Neutrophil (primary cell): ENCODE measurements around the gene KCNJ12.

Experiments used
- H3K27ac ChIP-seq: fragments of 200-600 bp; sonication (generic); 2 replicates; pipeline ENCODE4 v1.5.1; 2016; ENCODE audit warnings: mild to moderate bottlenecking, moderate library complexity
- H3K27me3 ChIP-seq: fragments of 200-600 bp; sonication (generic); 2 replicates; pipeline ENCODE4 v1.6.0; 2016; ENCODE audit warnings: mild to moderate bottlenecking
- H3K36me3 ChIP-seq: fragments of 200-600 bp; sonication (generic); 2 replicates; pipeline ENCODE4 v1.5.1; 2017
- H3K4me1 ChIP-seq, 2 experiments: fragments of 200-600 bp in 1 of 2; sonication (generic) in 1 of 2; 1 replicate in 1 of 2; 2 replicates in 1 of 2; pipeline versions ENCODE4 v1.5.1 to v1.6.1; 2013 to 2016; ENCODE audit warnings: low read depth in 1 of 2, low read length in 1 of 2, mild to moderate bottlenecking in 1 of 2, moderate library complexity in 1 of 2; ENCODE audit not compliant: control insufficient read depth in 1 of 2, insufficient read depth in 1 of 2
- H3K4me3 ChIP-seq, 2 experiments: fragments of 200-600 bp in 1 of 2; sonication (generic) in 1 of 2; 1 replicate in 1 of 2; 2 replicates in 1 of 2; pipeline ENCODE4 v1.5.1; 2013 to 2016; ENCODE audit warnings: low read depth in 1 of 2, low read length in 1 of 2, mild to moderate bottlenecking in 1 of 2, moderate library complexity in 1 of 2
- H3K9me3 ChIP-seq: fragments of 200-600 bp; sonication (generic); 2 replicates; pipeline ENCODE4 v1.5.1; 2016
- CTCF ChIP-seq: fragments of 200-600 bp; sonication (generic); IDR thresholded peaks from 2 replicates; pipeline ENCODE4 v1.5.1; 2016; ENCODE audit warnings: antibody characterized with exemption

The KCNJ12 gene

GRCh38 chr17:21388066-21388465 lies 11.9 kb downstream of the KCNJ12 start:
- H3K4me3 ChIP-seq = no peak overlapping the region
- no peak overlapping the region for H3K27ac ChIP-seq
- H3K27me3 ChIP-seq = no peaks in the 10 kb centered on the region
- TF ChIP-seq CTCF = no peak
- H3K36me3 ChIP-seq = no peaks in the 10 kb centered on the region
- H3K9me3 ChIP-seq = no peaks in the 10 kb centered on the region
- no peaks in the 10 kb centered on the region for H3K4me1 ChIP-seq

DNA sequence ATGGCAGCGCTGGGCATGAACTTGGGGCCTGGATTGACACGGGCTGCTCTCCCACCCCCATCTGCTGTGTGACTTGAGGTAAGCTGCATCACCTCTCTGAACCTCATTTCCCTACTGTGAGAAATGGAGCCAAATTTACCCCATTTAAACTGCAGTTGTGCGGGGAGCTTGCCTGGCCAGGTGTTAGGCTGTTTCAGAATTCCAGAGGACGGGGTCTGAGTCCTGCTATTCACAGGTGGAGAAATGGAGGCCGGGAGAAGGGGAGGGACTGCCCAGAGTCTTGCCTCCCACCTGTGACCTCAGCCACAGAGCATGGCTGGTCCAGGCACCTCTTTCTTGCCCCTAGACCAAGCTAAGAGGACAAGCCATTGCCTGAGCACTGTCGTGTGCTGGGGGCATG lies 12.8 kb downstream of the KCNJ12 start:
- no peaks in the 10 kb centered on the region for H3K27me3 ChIP-seq
- no peak for TF ChIP-seq CTCF
- no peak overlapping the region for H3K27ac ChIP-seq
- H3K9me3 ChIP-seq = no peaks in the 10 kb centered on the region
- no peaks in the 10 kb centered on the region for H3K4me1 ChIP-seq
- no peak overlapping the region for H3K4me3 ChIP-seq
- H3K36me3 ChIP-seq = no peaks in the 10 kb centered on the region

DNA sequence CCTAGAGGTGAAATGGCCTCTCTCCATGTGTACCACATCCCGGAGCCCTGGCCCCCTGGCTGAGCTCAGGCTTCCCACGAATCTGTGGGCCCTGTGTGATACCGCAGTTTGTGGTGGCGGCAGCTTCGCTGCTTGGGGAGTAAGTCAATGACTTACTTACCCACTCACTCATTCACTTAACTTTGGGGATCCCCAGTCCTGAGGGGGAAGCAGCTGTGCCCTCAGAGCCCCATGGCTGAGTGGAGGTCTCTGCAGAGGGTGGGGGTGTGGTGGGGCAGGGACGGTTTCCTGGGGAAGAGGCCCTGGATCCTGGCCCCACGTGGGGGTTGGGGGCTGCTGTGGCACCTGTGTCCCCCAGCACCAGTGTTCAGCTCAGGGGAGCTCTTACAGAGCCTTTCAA lies 13.2 kb downstream of the KCNJ12 start:
- H3K4me3 ChIP-seq = no peak overlapping the region
- TF ChIP-seq CTCF = no peak
- no peaks in the 10 kb centered on the region for H3K27me3 ChIP-seq
- H3K27ac ChIP-seq = no peak overlapping the region
- H3K36me3 ChIP-seq = no peaks in the 10 kb centered on the region
- no peaks in the 10 kb centered on the region for H3K4me1 ChIP-seq
- no peaks in the 10 kb centered on the region for H3K9me3 ChIP-seq

- no peaks in the 10 kb centered on the region for H3K36me3 ChIP-seq
Measured at GRCh38 chr17:21390294-21390693, 14.1 kb downstream of the KCNJ12 start.

GRCh38 chr17:21392266-21392665 lies 16.1 kb downstream of the KCNJ12 start:
- Histone ChIP-seq H3K4me1 (no peaks in the 10 kb centered on the region), H3K4me3 (no peak overlapping the region), H3K27me3 (no peaks in the 10 kb centered on the region), H3K36me3 (no peaks in the 10 kb centered on the region), H3K9me3 (no peaks in the 10 kb centered on the region), H3K27ac (no peak overlapping the region)
- TF ChIP-seq CTCF = no peak

More at GRCh38 chr17:21390294-21390693, 14.1 kb downstream of the KCNJ12 start:
- no peak overlapping the region for H3K4me3 ChIP-seq
- H3K27me3 ChIP-seq = no peaks in the 10 kb centered on the region
- TF ChIP-seq CTCF = no peak
- H3K27ac ChIP-seq = no peak overlapping the region
- no peaks in the 10 kb centered on the region for H3K4me1 ChIP-seq
- H3K9me3 ChIP-seq = no peaks in the 10 kb centered on the region

DNA sequence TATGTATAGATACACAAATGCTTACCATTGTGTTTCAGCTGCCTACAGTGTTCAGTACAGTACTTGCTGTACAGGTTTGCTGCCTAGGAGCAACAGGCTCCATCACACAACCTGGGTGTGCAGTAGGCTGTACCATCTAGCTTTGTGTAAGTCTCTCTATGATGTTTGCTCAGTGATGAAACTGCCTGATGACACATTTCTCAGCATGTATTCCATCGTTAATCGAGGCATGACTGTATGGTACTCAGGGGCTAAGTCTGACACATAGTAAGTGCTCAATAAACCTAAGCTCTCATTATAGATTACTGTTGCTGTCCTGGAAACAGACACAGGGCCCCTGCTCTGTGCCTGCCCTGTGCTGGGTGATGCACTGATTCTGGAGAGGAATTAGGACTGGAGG lies 18.1 kb downstream of the KCNJ12 start:
- Histone ChIP-seq H3K27me3 (no peaks in the 10 kb centered on the region), H3K9me3 (no peaks in the 10 kb centered on the region), H3K4me1 (no peaks in the 10 kb centered on the region), H3K4me3 (no peak overlapping the region), H3K27ac (no peak overlapping the region), H3K36me3 (no peaks in the 10 kb centered on the region)
- TF ChIP-seq CTCF = no peak
